NCI-H510A treated with DMSO at 0.1 percent for 48 hours (cell line): Measurements from ENCODE around the gene CCDC61.
A peak's percentile ranks its signal among the peaks of the same experiment; 100 is the strongest.

ENCODE experiments used
- DNase-seq: peaks from one replicate; lab custom pipeline; 2025; lab: John Stamatoyannopoulos, UW

Gene CCDC61

DNA sequence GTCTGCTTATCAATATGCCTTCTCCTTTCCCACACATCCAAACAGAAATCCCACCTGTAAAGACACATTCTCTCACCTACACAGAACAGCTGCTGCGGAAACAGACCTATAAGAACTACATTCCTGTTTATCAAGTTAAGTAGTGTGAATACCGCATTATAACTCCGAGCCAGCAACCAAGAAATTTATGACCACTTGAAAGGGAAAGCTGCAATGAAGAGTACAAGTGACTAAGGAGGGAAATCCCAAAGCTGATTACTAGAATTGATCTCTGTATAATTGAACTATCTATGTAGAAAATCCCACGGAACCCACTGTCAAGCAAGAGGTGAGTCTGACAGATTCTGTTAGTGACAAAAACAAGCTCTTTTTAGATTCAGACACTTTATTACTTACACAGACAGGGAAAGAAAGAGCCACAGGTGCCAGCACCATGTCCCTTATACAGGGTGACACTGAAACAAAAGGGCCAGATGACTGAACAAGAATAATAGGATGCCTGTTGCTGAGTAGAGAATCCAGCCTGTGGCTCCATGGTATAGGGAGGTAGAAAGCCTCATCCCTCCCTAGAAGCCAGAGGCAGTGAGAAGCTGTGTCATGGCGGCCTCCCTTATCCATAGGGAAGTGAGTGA lies 47.1 kb downstream of the CCDC61 start:
- DNase-seq = peak; percentile 44

GRCh38 chr19:46043519-46043918 lies 48.3 kb downstream of the CCDC61 start:
- DNase-seq = no peak

- no peak for DNase-seq
Observed at GRCh38 chr19:46049597-46049996, 54.3 kb downstream of the CCDC61 start.

DNA sequence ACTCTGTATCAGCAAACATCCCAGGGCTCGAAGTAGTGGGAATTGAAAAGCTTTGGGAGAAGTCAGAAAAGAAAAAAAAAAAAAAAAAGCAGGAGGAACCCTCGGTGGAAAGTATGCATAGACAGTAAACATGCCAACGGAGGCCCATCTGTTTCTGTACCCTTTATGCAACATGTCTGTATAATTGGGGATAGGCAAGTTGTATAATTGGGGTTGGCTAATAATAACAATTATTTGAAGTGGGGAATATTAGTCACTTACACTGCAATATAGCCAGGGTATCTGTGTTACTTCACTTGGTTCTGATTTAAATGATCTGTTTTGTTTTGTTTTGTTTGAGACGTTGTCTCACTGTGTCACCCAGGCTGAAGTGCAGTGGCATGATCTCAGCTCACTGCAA lies 57.6 kb downstream of the CCDC61 start:
- no peak for DNase-seq

DNA sequence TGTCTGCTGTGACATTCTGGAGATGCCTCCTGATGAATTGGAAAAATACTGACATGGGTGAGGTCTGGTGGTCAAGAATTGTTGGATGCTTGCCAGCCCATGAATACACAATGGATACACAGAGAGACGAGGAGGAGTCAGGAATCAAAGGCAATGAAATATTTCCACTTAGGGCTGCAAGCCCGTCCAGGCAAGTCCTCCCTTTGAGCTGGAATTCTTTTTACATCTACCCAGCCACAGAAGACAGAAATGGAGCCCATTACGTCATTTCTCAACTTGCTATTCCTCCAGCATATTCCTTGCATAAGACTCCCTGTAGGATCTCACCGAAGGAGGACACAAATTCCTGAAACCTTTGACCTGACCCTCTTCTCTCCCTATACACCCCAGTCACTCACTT lies 61.3 kb downstream of the CCDC61 start:
- DNase-seq = peak; percentile 7

DNA sequence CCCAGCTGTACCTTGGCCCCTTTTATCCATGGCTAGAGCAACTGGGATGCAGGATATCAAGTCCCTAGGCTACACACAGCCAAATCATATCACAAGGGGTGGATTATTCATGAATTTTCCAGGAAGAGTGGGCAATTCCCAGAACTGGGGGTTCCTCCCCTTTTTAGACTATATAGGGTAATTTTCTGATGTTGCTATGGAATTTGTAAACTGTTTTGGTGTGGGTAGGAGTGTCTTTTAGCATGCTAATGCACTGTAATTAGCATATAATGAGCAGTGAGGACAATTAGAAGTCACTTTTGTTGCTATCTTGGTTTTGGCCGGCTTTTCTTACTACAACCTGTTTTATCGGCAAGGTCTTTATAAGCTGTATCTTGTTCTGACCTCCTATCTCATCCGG lies 63.5 kb downstream of the CCDC61 start:
- DNase-seq = no peak

GRCh38 chr19:46060012-46060411 lies 64.7 kb downstream of the CCDC61 start:
- no peak for DNase-seq

DNA sequence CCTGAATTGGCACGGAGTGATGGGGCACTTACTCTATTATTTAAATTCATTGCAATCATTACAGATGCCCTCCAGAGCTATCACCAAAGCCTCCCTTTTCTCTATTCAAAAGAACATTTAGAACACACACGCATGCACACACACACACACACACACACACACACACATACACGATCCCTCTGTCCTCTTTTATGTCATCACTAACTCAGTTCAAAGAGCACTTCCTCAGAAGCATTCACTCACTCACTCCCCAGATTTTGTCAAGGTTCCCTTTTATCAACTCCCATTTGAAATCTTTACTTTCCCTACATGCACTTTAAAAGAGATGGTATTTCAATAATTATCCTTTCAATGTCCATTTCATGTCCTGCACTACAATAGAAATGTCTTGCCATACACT lies 67.9 kb downstream of the CCDC61 start:
- DNase-seq = no peak

DNA sequence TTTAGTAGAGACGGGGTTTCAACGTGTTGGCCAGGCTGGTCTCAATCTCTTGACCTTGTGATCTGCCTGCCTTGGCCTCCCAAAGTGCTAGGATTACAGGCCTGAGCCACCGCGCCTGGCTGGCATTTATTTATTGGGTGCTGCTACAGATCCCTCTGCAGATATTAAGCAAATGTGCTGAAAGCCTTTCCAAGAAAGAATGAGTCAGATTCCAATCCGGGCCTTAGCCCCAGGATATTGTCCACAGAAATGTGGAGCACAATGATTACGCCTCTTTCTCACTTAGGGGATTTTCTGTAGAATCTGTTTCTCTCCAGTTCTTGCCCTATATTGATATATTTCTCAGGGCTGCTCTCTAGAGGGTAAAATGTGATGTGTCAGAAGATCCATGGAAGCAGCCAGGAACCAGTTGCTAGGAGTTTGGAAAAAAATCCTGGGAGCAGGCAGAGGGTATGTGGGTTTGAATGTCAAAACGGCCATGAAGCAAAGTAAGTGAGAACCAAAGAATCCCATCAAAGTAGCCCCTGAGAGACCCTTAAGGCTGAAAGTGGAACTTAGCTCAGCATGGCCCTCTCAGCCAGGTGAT lies 70.3 kb downstream of the CCDC61 start:
- no peak for DNase-seq

DNA sequence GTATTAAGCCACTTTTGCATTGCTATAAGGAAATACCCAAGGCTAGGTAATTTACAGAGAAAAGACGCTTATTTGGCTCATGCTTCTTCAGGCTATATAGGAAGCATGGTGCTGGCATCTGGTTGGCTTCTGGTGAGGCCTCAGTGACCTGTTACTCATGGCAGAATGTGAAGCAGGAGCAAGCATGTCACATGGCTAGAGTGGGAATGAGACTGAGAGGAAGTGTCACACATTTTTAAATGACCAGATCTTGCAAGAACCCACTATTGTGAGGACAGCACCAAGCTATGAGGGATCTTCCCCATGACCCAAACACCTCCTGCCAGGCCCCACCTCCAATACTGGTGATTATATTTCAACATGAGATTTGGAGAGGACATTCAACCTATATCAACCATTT lies 71.2 kb downstream of the CCDC61 start:
- no peak for DNase-seq

GRCh38 chr19:46067691-46068090 lies 72.4 kb downstream of the CCDC61 start:
- DNase-seq = no peak
